Loucy (cell line): ENCODE results near the gene KRT3.

Source experiments
- H2AFZ ChIP-seq: fragments of 200-600 bp; sonication (generic); 2 replicates; pipeline ENCODE4 v1.6.0; 2016; ENCODE audit warnings: antibody characterized with exemption, mild to moderate bottlenecking, low read length, moderate library complexity
- H3F3A ChIP-seq: fragments of 200-600 bp; 2 replicates; pipeline ENCODE4 v1.6.0; 2016; ENCODE audit warnings: antibody characterized with exemption, low read depth, mild to moderate bottlenecking
- H3K27me3 ChIP-seq: fragments of 200-600 bp; sonication (generic); 2 replicates; pipeline ENCODE4 v1.6.1; 2014; ENCODE audit warnings: low read length, mild to moderate bottlenecking; ENCODE audit not compliant: insufficient read depth, poor library complexity, severe bottlenecking
- H3K36me3 ChIP-seq: fragments of 200-600 bp; sonication (generic); 2 replicates; pipeline ENCODE4 v1.6.1; 2016; ENCODE audit warnings: low read length; ENCODE audit not compliant: insufficient read depth
- H3K4me1 ChIP-seq: fragments of 200-600 bp; sonication (generic); 2 replicates; pipeline ENCODE4 v1.5.1; 2014; ENCODE audit warnings: low read length, mild to moderate bottlenecking; ENCODE audit not compliant: insufficient read depth, poor library complexity, severe bottlenecking
- H3K4me2 ChIP-seq: fragments of 200-600 bp; sonication (generic); 2 replicates; pipeline ENCODE4 v1.6.0; 2014; ENCODE audit warnings: antibody characterized with exemption, low read length, low read depth, mild to moderate bottlenecking; ENCODE audit not compliant: poor library complexity, severe bottlenecking
- H3K4me3 ChIP-seq: fragments of 200-600 bp; sonication (generic); 2 replicates; pipeline ENCODE4 v1.5.1; 2014; ENCODE audit warnings: low read length, mild to moderate bottlenecking, mixed read lengths; ENCODE audit not compliant: poor library complexity, severe bottlenecking
- H3K79me2 ChIP-seq: fragments of 200-600 bp; sonication (generic); 2 replicates; pipeline ENCODE4 v1.6.1; 2014; ENCODE audit warnings: low read length; ENCODE audit not compliant: insufficient read depth
- H3K9ac ChIP-seq: fragments of 200-600 bp; sonication (generic); 2 replicates; pipeline ENCODE4 v1.6.0; 2014; ENCODE audit warnings: mild to moderate bottlenecking, low read depth, low read length, moderate library complexity; ENCODE audit not compliant: poor library complexity, severe bottlenecking
- H3K9me2 ChIP-seq: fragments of 200-600 bp; sonication (generic); replicated peaks from 2 replicates; pipeline ENCODE4 v1.6.1; 2016; ENCODE audit warnings: low read depth, low read length, mixed read lengths
- H3K9me3 ChIP-seq: fragments of 200-600 bp; sonication (generic); 2 replicates; pipeline ENCODE4 v1.6.1; 2014; ENCODE audit warnings: mild to moderate bottlenecking, antibody characterized with exemption, low read length, low read depth; ENCODE audit not compliant: insufficient read depth
- H4K20me1 ChIP-seq: fragments of 200-600 bp; sonication (generic); 2 replicates; pipeline ENCODE4 v1.6.0; 2014; ENCODE audit warnings: antibody characterized with exemption, low read length, mild to moderate bottlenecking; ENCODE audit not compliant: insufficient read depth, poor library complexity, severe bottlenecking
- EZH2phosphoT487 ChIP-seq: fragments of 200-600 bp; IDR thresholded peaks from 2 replicates; pipeline ENCODE4 v1.6.1; 2018; ENCODE audit warnings: antibody characterized with exemption, mild to moderate bottlenecking, moderate library complexity, borderline replicate concordance
- TF ChIP-seq, protein P1 (sequence below): fragments of 200-600 bp; sonication (generic); conservative IDR thresholded peaks from 2 replicates; pipeline ENCODE4 v1.5.1; 2014; ENCODE audit warnings: mild to moderate bottlenecking, antibody characterized with exemption, low read length

Gene KRT3

DNA sequence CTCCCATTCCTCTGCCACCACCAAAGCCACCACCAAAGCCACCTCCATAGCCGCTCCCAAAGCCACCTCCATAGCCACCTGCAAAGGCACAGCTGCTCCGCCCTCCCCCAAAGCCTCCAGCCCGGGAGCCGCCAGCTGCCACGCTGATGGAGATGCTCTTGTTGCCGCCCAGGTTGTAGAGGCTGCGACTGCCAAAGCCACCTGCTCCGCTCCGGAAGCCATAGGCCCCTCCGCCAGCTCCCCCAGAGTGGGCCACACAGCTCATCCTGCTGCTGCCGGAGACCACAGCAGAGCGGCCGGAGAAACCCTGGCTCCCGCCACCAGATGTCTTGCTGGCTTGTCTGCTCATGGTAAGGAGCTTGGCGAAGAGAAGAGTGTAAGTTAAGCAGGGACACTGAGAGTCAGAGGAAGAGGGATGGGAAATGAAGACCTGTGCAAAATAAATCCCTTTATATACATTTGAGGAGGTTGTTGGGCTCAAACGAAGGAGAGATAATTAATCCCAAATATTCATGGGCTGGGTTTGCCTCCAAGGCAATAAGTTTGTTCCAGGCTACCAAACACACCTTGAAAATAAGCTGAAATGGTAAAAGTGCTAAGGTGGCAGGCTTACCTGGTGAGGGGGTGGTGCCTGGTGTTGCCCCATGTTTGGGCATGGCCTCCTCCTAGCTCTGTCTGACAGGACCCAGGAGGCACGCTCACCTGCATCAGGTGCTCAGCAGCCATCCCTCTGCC is at the start of gene KRT3:
TSS of gene KRT3 (minus strand) at position 424 of the 735 bp plus-strand sequence. CDS start at position 349, 75 bp downstream.
- Histone ChIP-seq H3K36me3 (no peaks in the 10 kb centered on the region), H3K4me2 (no peak within 1 kb of the TSS), H3K79me2 (no peaks in the 10 kb centered on the region), H3F3A (no peaks in the 10 kb centered on the region), H3K4me3 (no peak within 1 kb of the TSS), H3K9ac (no peak within 1 kb of the TSS), H3K4me1 (no peaks in the 10 kb centered on the region), H3K9me2 (no peaks in the 10 kb centered on the region), H2AFZ (no peak within 1 kb of the TSS), H4K20me1 (no peaks in the 10 kb centered on the region), H3K9me3 (no peaks in the 10 kb centered on the region), H3K27me3 (no peaks in the 10 kb centered on the region)
- TF ChIP-seq, protein P1, sequence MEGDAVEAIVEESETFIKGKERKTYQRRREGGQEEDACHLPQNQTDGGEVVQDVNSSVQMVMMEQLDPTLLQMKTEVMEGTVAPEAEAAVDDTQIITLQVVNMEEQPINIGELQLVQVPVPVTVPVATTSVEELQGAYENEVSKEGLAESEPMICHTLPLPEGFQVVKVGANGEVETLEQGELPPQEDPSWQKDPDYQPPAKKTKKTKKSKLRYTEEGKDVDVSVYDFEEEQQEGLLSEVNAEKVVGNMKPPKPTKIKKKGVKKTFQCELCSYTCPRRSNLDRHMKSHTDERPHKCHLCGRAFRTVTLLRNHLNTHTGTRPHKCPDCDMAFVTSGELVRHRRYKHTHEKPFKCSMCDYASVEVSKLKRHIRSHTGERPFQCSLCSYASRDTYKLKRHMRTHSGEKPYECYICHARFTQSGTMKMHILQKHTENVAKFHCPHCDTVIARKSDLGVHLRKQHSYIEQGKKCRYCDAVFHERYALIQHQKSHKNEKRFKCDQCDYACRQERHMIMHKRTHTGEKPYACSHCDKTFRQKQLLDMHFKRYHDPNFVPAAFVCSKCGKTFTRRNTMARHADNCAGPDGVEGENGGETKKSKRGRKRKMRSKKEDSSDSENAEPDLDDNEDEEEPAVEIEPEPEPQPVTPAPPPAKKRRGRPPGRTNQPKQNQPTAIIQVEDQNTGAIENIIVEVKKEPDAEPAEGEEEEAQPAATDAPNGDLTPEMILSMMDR: no peak
- TF ChIP-seq EZH2phosphoT487: no peak

DNA sequence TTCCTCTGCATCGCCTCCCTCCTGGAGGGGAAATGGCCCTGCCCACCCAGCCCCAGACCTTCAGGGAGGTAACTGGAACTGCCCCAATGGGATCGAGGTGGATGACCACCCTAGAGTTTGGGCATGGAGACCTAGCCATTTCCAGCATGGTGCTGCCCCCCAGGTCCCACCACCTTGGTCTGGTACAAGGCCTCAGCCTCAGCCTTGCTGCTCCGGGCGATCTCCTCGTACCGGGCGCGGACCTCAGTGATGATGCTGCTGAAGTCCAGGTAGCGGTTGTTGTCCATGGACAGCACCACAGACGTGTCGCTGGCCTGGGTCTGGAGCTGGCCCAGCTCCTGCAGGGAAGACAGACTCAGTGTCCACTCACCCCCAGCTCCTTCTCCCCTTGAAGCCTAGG is 48.5 kb upstream of the KRT3 start:
- no peak overlapping the region for H3K9ac ChIP-seq
- H3K4me2 ChIP-seq: no peak overlapping the region
- H3F3A ChIP-seq: no peaks in the 10 kb centered on the region
- H2AFZ ChIP-seq: no peak overlapping the region
- no peaks in the 10 kb centered on the region for H3K9me3 ChIP-seq
- TF ChIP-seq, protein P1: no peak
- no peak for TF ChIP-seq EZH2phosphoT487
- no peaks in the 10 kb centered on the region for H3K4me1 ChIP-seq
- H4K20me1 ChIP-seq: no peaks in the 10 kb centered on the region
- no peaks in the 10 kb centered on the region for H3K27me3 ChIP-seq
- no peaks in the 10 kb centered on the region for H3K79me2 ChIP-seq
- H3K9me2 ChIP-seq: no peaks in the 10 kb centered on the region
- no peaks in the 10 kb centered on the region for H3K36me3 ChIP-seq
- no peak overlapping the region for H3K4me3 ChIP-seq

DNA sequence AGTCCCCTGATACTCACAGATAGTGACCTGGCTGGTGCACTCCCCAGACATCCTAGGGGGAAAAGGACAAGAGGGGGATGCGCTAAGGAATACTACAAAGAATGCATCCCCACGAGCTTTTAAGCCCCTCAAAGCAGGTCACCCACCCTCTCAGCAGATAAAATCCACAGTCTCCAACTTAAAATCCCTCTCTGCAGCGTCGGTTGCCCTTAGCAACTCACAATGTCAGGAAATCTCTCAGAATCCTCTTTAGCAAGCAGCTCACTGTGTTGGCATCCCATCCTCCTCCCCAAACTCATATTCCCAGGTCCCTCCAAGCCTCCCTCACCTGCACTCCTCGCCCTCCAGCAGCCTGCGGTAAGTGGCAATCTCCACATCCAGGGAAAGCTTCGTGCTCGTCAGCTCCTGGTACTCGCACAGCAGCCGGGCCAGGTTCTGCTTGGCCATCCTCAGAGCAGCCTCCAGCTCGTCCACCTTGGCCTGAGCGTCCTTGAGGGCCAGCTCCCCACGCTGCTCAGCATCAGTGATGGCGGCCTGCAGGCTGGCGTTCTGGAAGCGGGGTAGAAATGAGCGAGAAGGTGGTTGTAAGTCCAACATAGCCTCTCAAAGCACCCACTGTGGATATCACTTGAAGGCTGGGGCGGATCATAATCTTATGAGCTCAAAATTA is 43.7 kb upstream of the KRT3 start:
- Histone ChIP-seq H3K9ac (no peak overlapping the region), H3K27me3 (no peaks in the 10 kb centered on the region), H3K9me2 (no peaks in the 10 kb centered on the region), H3F3A (no peaks in the 10 kb centered on the region), H2AFZ (no peak overlapping the region), H3K36me3 (no peaks in the 10 kb centered on the region), H3K4me1 (peaks cover 16% of the 10 kb centered on the region), H3K9me3 (no peaks in the 10 kb centered on the region), H3K79me2 (no peaks in the 10 kb centered on the region), H3K4me3 (no peak overlapping the region), H4K20me1 (no peaks in the 10 kb centered on the region), H3K4me2 (no peak overlapping the region)
- TF ChIP-seq, protein P1: no peak
- TF ChIP-seq EZH2phosphoT487: no peak
